MG63 (cell line): ENCODE results near the gene CDK11B. TPM values are rescaled to one million over a fixed set of nuclear protein-coding genes. Genes with fewer than 3 reads are reported as not detected.
"Not testable (repeated sequence)": the region's sequence is repeated elsewhere in the genome, so short reads cannot be mapped to it uniquely, and the experiment has no call there.

Source experiments
- DNase-seq: peaks from one replicate; pipeline ENCODE4 v3.0.0-alpha.2; 2020
- H3K27me3 ChIP-seq: fragments of 250-450 bp; sonication (Bioruptor Pico); 2 replicates; pipeline ENCODE4 v1.5.1; 2020; ENCODE audit warnings: mild to moderate bottlenecking, moderate library complexity
- H3K36me3 ChIP-seq: fragments of 250-450 bp; sonication (Bioruptor Pico); 2 replicates; pipeline ENCODE4 v1.5.1; 2020; ENCODE audit warnings: mild to moderate bottlenecking, moderate library complexity
- H3K4me3 ChIP-seq: fragments of 250-450 bp; sonication (Bioruptor Pico); 2 replicates; pipeline ENCODE4 v1.5.1; 2020; ENCODE audit warnings: mild to moderate bottlenecking, moderate library complexity
- H3K9me3 ChIP-seq: fragments of 250-450 bp; sonication (Bioruptor Pico); 2 replicates; pipeline ENCODE4 v1.5.1; 2020; ENCODE audit warnings: mild to moderate bottlenecking, moderate library complexity
- total RNA-seq: library from RNA; depleted of rRNA; stranded (reverse); fragments of >200 nt; shearing (Covaris generic); gene quantifications from 2 replicates; pipeline ENCODE4 v1.2.3, GENCODE V29; 2014; ENCODE audit warnings: low replicate concordance

Gene CDK11B
- total RNA-seq, 1 experiment from 2014 or later = 4.5 TPM

GRCh38 chr1:1600861-1601563 lies 57.8 kb downstream of the CDK11B start:
- Histone ChIP-seq H3K27me3 (no peaks in the 10 kb centered on the region), H3K9me3 (no peaks in the 10 kb centered on the region), H3K4me3 (no peak overlapping the region), H3K36me3 (no peaks in the 10 kb centered on the region)
- no peak for DNase-seq

GRCh38 chr1:1599935-1600860 lies 58.6 kb downstream of the CDK11B start, which contains the start of gene FNDC10:
Gene FNDC10, minus strand, starts transcription at chr1:1600135. Its CDS starts 120 bp downstream, at chr1:1600015.
- Histone ChIP-seq H3K9me3 (no peaks in the 10 kb centered on the region), H3K36me3 (no peaks in the 10 kb centered on the region), H3K4me3 (peak within 1 kb of the TSS; percentile 23), H3K27me3 (no peaks in the 10 kb centered on the region)
- DNase-seq = no peak

- Histone ChIP-seq H3K9me3 (no peaks in the 10 kb centered on the region), H3K27me3 (no peaks in the 10 kb centered on the region), H3K4me3 (no peak overlapping the region), H3K36me3 (no peaks in the 10 kb centered on the region)
- DNase-seq = peak; percentile 53
Observed at GRCh38 chr1:1599030-1599934, 59.5 kb downstream of the CDK11B start.

GRCh38 chr1:1598720-1599029 lies 60.1 kb downstream of the CDK11B start:
- Histone ChIP-seq H3K27me3 (no peaks in the 10 kb centered on the region), H3K36me3 (no peaks in the 10 kb centered on the region), H3K4me3 (no peak overlapping the region), H3K9me3 (no peaks in the 10 kb centered on the region)
- DNase-seq = no peak

- Histone ChIP-seq H3K27me3 (no peaks in the 10 kb centered on the region), H3K4me3 (no peak overlapping the region), H3K9me3 (no peaks in the 10 kb centered on the region), H3K36me3 (no peaks in the 10 kb centered on the region)
- DNase-seq = no peak
Observed at GRCh38 chr1:1598051-1598719, 60.6 kb downstream of the CDK11B start.

- no peak overlapping the region for H3K4me3 ChIP-seq
- no peaks in the 10 kb centered on the region for H3K27me3 ChIP-seq
- DNase-seq = no peak
- no peaks in the 10 kb centered on the region for H3K9me3 ChIP-seq
- H3K36me3 ChIP-seq = no peaks in the 10 kb centered on the region
Observed at GRCh38 chr1:1597275-1597930, 61.4 kb downstream of the CDK11B start.

- no peaks in the 10 kb centered on the region for H3K27me3 ChIP-seq
- DNase-seq = no peak
- no peaks in the 10 kb centered on the region for H3K9me3 ChIP-seq
- no peak overlapping the region for H3K4me3 ChIP-seq
- H3K36me3 ChIP-seq = no peaks in the 10 kb centered on the region
Observed at GRCh38 chr1:1596493-1597274, 62.1 kb downstream of the CDK11B start.

GRCh38 chr1:1595341-1595740 lies 63.5 kb downstream of the CDK11B start:
- H3K27me3 ChIP-seq = not testable (repeated sequence)

GRCh38 chr1:1594602-1595260 lies 64.1 kb downstream of the CDK11B start:
- no peaks in the 10 kb centered on the region for H3K9me3 ChIP-seq
- no peak for DNase-seq
- no peaks in the 10 kb centered on the region for H3K36me3 ChIP-seq
- no peak overlapping the region for H3K4me3 ChIP-seq
- no peaks in the 10 kb centered on the region for H3K27me3 ChIP-seq

More at GRCh38 chr1:1595341-1595740, 63.5 kb downstream of the CDK11B start:
- DNase-seq, H3K4me3 ChIP-seq, H3K36me3 ChIP-seq, H3K9me3 ChIP-seq: not testable (repeated sequence)

- Histone ChIP-seq H3K36me3 (no peaks in the 10 kb centered on the region), H3K9me3 (no peaks in the 10 kb centered on the region), H3K4me3 (no peak overlapping the region), H3K27me3 (no peaks in the 10 kb centered on the region)
- DNase-seq = no peak
Observed at GRCh38 chr1:1593834-1594601, 64.8 kb downstream of the CDK11B start.

- H3K27me3 ChIP-seq = no peaks in the 10 kb centered on the region
- DNase-seq = no peak
Observed at GRCh38 chr1:1591452-1591851, 67.4 kb downstream of the CDK11B start.

More at GRCh38 chr1:1591452-1591851, 67.4 kb downstream of the CDK11B start:
- Histone ChIP-seq H3K4me3 (no peak overlapping the region), H3K9me3 (no peaks in the 10 kb centered on the region), H3K36me3 (no peaks in the 10 kb centered on the region)
